Measurements from ENCODE around the gene HOTAIR. TPM values are rescaled to one million over a fixed set of nuclear protein-coding genes. Genes with fewer than 3 reads are reported as not detected.

HOTAIR gene
- total and polyA plus RNA-seq, 2 donors (not counting 1 experiment from before 2014, with no cell fraction given) = not detected

DNA sequence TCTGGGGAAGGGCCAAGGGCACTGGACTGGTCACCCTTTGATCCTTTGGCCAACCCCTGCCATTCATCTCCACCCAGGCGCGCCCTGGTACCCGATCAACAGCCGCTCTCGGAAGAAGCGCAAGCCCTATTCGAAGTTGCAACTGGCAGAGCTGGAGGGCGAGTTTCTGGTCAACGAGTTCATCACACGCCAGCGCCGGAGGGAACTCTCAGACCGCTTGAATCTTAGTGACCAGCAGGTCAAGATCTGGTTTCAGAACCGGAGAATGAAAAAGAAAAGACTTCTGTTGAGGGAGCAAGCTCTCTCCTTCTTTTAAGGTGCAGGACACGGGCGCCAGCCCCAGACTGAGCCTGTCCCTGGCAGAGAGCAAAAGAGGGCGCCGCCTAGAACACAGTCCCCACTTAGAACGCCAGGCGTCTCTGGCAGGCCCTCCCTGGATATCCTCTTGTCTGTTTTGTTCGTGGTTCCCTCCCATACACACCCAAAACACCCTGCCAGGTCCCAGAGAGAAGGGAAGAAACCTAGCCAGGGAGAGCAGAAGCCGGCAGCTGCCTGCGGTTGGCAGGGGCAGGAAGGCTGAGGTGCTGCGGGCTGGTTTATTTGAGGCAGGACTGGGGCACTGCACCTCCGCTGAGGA lies 18.4 kb downstream of the HOTAIR start:
- Histone ChIP-seq H3K4me1 (ENCODE audit: control insufficient read depth, extremely low read depth, insufficient read depth, low read length) (no peaks in the 10 kb centered on the region), H3K27me3 (ENCODE audit: control insufficient read depth, insufficient read depth, low read length) (peaks cover 96% of the 10 kb centered on the region)
- no peak for DNase-seq (ENCODE audit: low read depth in 2 of 2)

DNA sequence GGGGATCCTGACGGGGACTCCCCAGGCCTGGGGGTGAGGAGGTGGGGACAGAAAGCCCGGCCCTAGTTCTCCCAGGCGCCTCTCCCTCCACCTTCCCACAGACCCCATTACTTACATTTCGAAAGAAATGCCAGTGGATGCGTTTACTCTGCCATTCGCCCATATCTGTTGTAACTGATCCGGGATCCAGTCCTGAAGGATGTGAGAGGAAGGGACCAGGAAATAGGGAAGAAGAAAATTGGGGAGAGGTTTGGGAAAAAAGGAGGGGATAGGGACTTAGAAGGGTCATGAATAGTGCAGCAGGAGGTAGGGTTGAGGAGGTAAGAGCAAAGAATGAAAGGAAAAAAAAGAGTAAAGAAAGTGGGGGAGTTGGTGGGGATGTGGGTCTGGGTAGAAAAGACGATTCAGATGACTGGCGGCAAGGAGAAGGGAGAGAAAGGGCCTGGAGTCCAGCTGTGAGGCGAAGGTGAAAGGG lies 18.9 kb downstream of the HOTAIR start:
- Histone ChIP-seq H3K27me3 (ENCODE audit: control insufficient read depth, insufficient read depth, low read length) (peaks cover 96% of the 10 kb centered on the region), H3K9me3 (ENCODE audit: control insufficient read depth, insufficient read depth, low read depth, low read length) (no peaks in the 10 kb centered on the region), H4K20me1 (ENCODE audit: control insufficient read depth, extremely low read depth, insufficient read depth, low read length) (no peaks in the 10 kb centered on the region), H3K79me2 (ENCODE audit: control insufficient read depth, insufficient read depth, low read length) (no peaks in the 10 kb centered on the region), H3K4me3 (replicated peaks in 1 of 4; ENCODE audit: control extremely low read depth in 1 of 4, insufficient read depth in 1 of 4, low read depth in 3 of 4, low read length in 4 of 4) (no peak overlapping the region), H3K9ac (ENCODE audit: insufficient read depth, low read length) (no peak overlapping the region), H3K4me2 (ENCODE audit: extremely low read depth, insufficient read depth, low read length) (no peak overlapping the region), H3K27ac (ENCODE audit: insufficient read depth, low read length) (no peak overlapping the region), H2AFZ (ENCODE audit: low read length) (no peak overlapping the region), H3K36me3 (ENCODE audit: control insufficient read depth, insufficient read depth, low read length) (no peaks in the 10 kb centered on the region), H3K4me1 (ENCODE audit: control insufficient read depth, extremely low read depth, insufficient read depth, low read length) (no peaks in the 10 kb centered on the region)
- no peak for DNase-seq (ENCODE audit: low read depth in 2 of 2)
- TF ChIP-seq EZH2 (IDR thresholded peaks at IDR 0.05; ENCODE audit: low read length, missing control alignments) = peak; percentile 82
- TF ChIP-seq, protein P1, sequence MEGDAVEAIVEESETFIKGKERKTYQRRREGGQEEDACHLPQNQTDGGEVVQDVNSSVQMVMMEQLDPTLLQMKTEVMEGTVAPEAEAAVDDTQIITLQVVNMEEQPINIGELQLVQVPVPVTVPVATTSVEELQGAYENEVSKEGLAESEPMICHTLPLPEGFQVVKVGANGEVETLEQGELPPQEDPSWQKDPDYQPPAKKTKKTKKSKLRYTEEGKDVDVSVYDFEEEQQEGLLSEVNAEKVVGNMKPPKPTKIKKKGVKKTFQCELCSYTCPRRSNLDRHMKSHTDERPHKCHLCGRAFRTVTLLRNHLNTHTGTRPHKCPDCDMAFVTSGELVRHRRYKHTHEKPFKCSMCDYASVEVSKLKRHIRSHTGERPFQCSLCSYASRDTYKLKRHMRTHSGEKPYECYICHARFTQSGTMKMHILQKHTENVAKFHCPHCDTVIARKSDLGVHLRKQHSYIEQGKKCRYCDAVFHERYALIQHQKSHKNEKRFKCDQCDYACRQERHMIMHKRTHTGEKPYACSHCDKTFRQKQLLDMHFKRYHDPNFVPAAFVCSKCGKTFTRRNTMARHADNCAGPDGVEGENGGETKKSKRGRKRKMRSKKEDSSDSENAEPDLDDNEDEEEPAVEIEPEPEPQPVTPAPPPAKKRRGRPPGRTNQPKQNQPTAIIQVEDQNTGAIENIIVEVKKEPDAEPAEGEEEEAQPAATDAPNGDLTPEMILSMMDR (conservative IDR thresholded peaks at IDR 0.05 in 1 of 2, IDR thresholded peaks at IDR 0.05 in 1 of 2; ENCODE audit: low read depth in 1 of 2, low read length in 2 of 2) = no peak

More for the DNA sequence above, 18.4 kb downstream of the HOTAIR start:
- Histone ChIP-seq H3K9me3 (ENCODE audit: control insufficient read depth, insufficient read depth, low read depth, low read length) (no peaks in the 10 kb centered on the region), H3K4me2 (ENCODE audit: extremely low read depth, insufficient read depth, low read length) (no peak overlapping the region), H3K79me2 (ENCODE audit: control insufficient read depth, insufficient read depth, low read length) (no peaks in the 10 kb centered on the region), H3K9ac (ENCODE audit: insufficient read depth, low read length) (no peak overlapping the region), H4K20me1 (ENCODE audit: control insufficient read depth, extremely low read depth, insufficient read depth, low read length) (no peaks in the 10 kb centered on the region), H2AFZ (ENCODE audit: low read length) (no peak overlapping the region), H3K36me3 (ENCODE audit: control insufficient read depth, insufficient read depth, low read length) (no peaks in the 10 kb centered on the region), H3K4me3 (replicated peaks in 1 of 4; ENCODE audit: control extremely low read depth in 1 of 4, insufficient read depth in 1 of 4, low read depth in 3 of 4, low read length in 4 of 4) (no peak overlapping the region), H3K27ac (ENCODE audit: insufficient read depth, low read length) (no peak overlapping the region)
- TF ChIP-seq, protein P1 (conservative IDR thresholded peaks at IDR 0.05 in 1 of 2, IDR thresholded peaks at IDR 0.05 in 1 of 2; ENCODE audit: low read depth in 1 of 2, low read length in 2 of 2) = no peak
- no peak for TF ChIP-seq EZH2 (IDR thresholded peaks at IDR 0.05; ENCODE audit: low read length, missing control alignments)

DNA sequence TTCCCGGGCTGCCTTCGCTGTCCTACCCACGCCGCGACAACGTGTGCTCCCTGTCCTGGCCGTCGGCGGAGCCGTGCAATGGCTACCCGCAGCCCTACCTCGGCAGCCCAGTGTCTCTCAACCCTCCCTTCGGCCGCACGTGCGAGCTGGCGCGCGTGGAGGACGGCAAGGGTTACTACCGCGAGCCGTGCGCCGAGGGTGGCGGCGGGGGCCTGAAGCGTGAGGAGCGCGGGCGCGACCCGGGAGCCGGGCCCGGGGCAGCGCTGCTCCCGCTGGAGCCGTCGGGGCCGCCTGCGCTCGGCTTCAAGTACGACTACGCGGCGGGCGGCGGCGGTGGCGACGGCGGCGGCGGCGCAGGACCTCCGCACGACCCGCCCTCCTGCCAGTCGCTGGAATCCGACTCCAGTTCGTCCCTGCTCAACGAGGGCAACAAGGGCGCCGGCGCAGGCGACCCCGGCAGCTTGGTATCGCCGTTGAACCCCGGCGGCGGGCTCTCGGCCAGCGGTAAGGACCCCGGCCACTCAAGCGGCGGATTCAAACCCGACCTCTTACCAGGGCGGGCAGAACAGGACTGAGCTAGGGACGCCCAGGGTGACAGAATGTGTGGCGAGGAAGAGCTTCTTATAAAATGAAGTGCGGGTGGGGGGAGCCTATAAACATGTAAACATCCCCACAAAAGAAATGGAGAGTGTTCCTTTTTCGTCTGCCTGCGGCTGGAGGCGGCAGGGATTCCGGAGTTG lies 19.5 kb downstream of the HOTAIR start:
- Histone ChIP-seq H3K27me3 (ENCODE audit: control insufficient read depth, insufficient read depth, low read length) (peaks cover 96% of the 10 kb centered on the region), H3K79me2 (ENCODE audit: control insufficient read depth, insufficient read depth, low read length) (no peaks in the 10 kb centered on the region), H3K36me3 (ENCODE audit: control insufficient read depth, insufficient read depth, low read length) (no peaks in the 10 kb centered on the region), H2AFZ (ENCODE audit: low read length) (no peak overlapping the region), H3K4me1 (ENCODE audit: control insufficient read depth, extremely low read depth, insufficient read depth, low read length) (no peaks in the 10 kb centered on the region), H3K4me3 (replicated peaks in 1 of 4; ENCODE audit: control extremely low read depth in 1 of 4, insufficient read depth in 1 of 4, low read depth in 3 of 4, low read length in 4 of 4) (no peak overlapping the region), H3K9me3 (ENCODE audit: control insufficient read depth, insufficient read depth, low read depth, low read length) (no peaks in the 10 kb centered on the region), H4K20me1 (ENCODE audit: control insufficient read depth, extremely low read depth, insufficient read depth, low read length) (no peaks in the 10 kb centered on the region), H3K9ac (ENCODE audit: insufficient read depth, low read length) (no peak overlapping the region), H3K27ac (ENCODE audit: insufficient read depth, low read length) (no peak overlapping the region), H3K4me2 (ENCODE audit: extremely low read depth, insufficient read depth, low read length) (no peak overlapping the region)
- TF ChIP-seq, protein P1 (conservative IDR thresholded peaks at IDR 0.05 in 1 of 2, IDR thresholded peaks at IDR 0.05 in 1 of 2; ENCODE audit: low read depth in 1 of 2, low read length in 2 of 2) = no peak
- TF ChIP-seq EZH2 (IDR thresholded peaks at IDR 0.05; ENCODE audit: low read length, missing control alignments) = peak; percentile 98
- DNase-seq (ENCODE audit: low read depth in 2 of 2) = no peak
